Ishikawa (cell line): ENCODE results near the gene SH2B3.

Experiments
- CEBPB ChIP-seq: IDR thresholded peaks from 2 replicates; pipeline ENCODE4 v1.6.1; 2012
- EGR1 ChIP-seq: IDR thresholded peaks from 2 replicates; pipeline ENCODE4 v1.6.1; 2012
- EP300 ChIP-seq: IDR thresholded peaks from 2 replicates; pipeline ENCODE4 v1.6.1; 2012; ENCODE audit warnings: borderline replicate concordance
- MAX ChIP-seq: IDR thresholded peaks from 2 replicates; pipeline ENCODE4 v1.6.1; 2012
- RAD21 ChIP-seq: IDR thresholded peaks from 2 replicates; pipeline ENCODE4 v1.6.1; 2012; ENCODE audit warnings: low read depth
- REST ChIP-seq: IDR thresholded peaks from 2 replicates; pipeline ENCODE4 v1.6.1; 2012; ENCODE audit warnings: low read depth, mild to moderate bottlenecking
- TAF1 ChIP-seq: IDR thresholded peaks from 2 replicates; pipeline ENCODE4 v1.6.1; 2012; ENCODE audit warnings: low read depth, mild to moderate bottlenecking
- TCF12 ChIP-seq: IDR thresholded peaks from 2 replicates; pipeline ENCODE4 v1.6.1; 2012; ENCODE audit warnings: low read depth
- TEAD4 ChIP-seq: IDR thresholded peaks from 2 replicates; pipeline ENCODE4 v1.6.1; 2012
- USF1 ChIP-seq: IDR thresholded peaks from 2 replicates; pipeline ENCODE4 v1.6.1; 2012
- ZBTB7A ChIP-seq: IDR thresholded peaks from 2 replicates; pipeline ENCODE4 v1.6.1; 2012; ENCODE audit warnings: low read depth

- no peak for TF ChIP-seq RAD21
- TF ChIP-seq REST: no peak
- no peak for TF ChIP-seq TCF12
- TF ChIP-seq EP300: no peak
- no peak for TF ChIP-seq CEBPB
- no peak for TF ChIP-seq USF1
- no peak for TF ChIP-seq MAX
- TF ChIP-seq TAF1: no peak
- TF ChIP-seq EGR1: no peak
- no peak for TF ChIP-seq ZBTB7A
- TF ChIP-seq TEAD4: no peak
Observed at GRCh38 chr12:111440631-111441030, 34.9 kb downstream of the SH2B3 start.
